Endothelial cell (in vitro differentiated cells): ENCODE measurements around the gene CST7. TPM values are rescaled to one million over a fixed set of nuclear protein-coding genes. Genes with fewer than 3 reads are reported as not detected.

Source experiments
- DNase-seq: peaks from one replicate; pipeline ENCODE4 v3.0.0; 2021; ENCODE audit warnings: low spot score
- H3K27ac Mint-ChIP-seq: one replicate; pipeline ENCODE4 v1.8.0; 2021; ENCODE audit warnings: mixed read lengths, inconsistent platforms; ENCODE audit not compliant: unreplicated experiment
- H3K27me3 Mint-ChIP-seq: one replicate; pipeline ENCODE4 v1.8.0; 2021; ENCODE audit warnings: mild to moderate bottlenecking, moderate library complexity, mixed read lengths, inconsistent platforms; ENCODE audit not compliant: unreplicated experiment
- H3K36me3 Mint-ChIP-seq: one replicate; pipeline ENCODE4 v1.8.0; 2021; ENCODE audit warnings: mild to moderate bottlenecking, low read depth, mixed read lengths, inconsistent platforms; ENCODE audit not compliant: unreplicated experiment
- H3K4me1 Mint-ChIP-seq: one replicate; pipeline ENCODE4 v1.8.0; 2021; ENCODE audit warnings: mild to moderate bottlenecking, mixed read lengths, inconsistent platforms; ENCODE audit not compliant: unreplicated experiment
- H3K4me3 Mint-ChIP-seq: one replicate; pipeline ENCODE4 v1.8.0; 2021; ENCODE audit warnings: mild to moderate bottlenecking, mixed read lengths, inconsistent platforms; ENCODE audit not compliant: unreplicated experiment
- H3K9me3 Mint-ChIP-seq: one replicate; pipeline ENCODE4 v1.8.0; 2021; ENCODE audit warnings: mixed read lengths, inconsistent platforms; ENCODE audit not compliant: unreplicated experiment
- CTCF ChIP-seq: fragments of 200-600 bp; sonication (generic); IDR thresholded peaks from one replicate; pipeline ENCODE4 v1.5.0; 2021; ENCODE audit warnings: antibody characterized with exemption; ENCODE audit not compliant: unreplicated experiment
- long read RNA-seq: library from polyadenylated mRNA; unstranded; transcript quantifications from one replicate; pipeline ENCODE4 v2.0.0, GENCODE V29; 2020; ENCODE audit not compliant: unreplicated experiment
- total RNA-seq: library from RNA; stranded (reverse); fragmentation: NEBNext Ultra II Directional; extraction: Animal tissue kit (Norgen Biotek cat#: 25700); gene quantifications from one replicate; pipeline ENCODE4 v1.2.1, GENCODE V29; 2021; ENCODE audit not compliant: unreplicated experiment

The CST7 gene
- total RNA-seq = not detected
- long read RNA-seq = 0 reads

GRCh38 chr20:24948939-24949679 lies at the start of gene CST7:
Gene CST7 (plus strand): TSS chr20:24949269. CDS start chr20:24949506, 237 bp downstream.
- no peak for DNase-seq
- H3K27me3 Mint-ChIP-seq = peaks cover 10% of the 10 kb centered on the region
- H3K9me3 Mint-ChIP-seq = no peaks in the 10 kb centered on the region
- no peak within 1 kb of the TSS for H3K4me3 Mint-ChIP-seq
- no peak within 1 kb of the TSS for H3K27ac Mint-ChIP-seq
- H3K4me1 Mint-ChIP-seq = no peaks in the 10 kb centered on the region
- H3K36me3 Mint-ChIP-seq = no peaks in the 10 kb centered on the region
- TF ChIP-seq CTCF = no peak

- no peak overlapping the region for H3K27ac Mint-ChIP-seq
- no peaks in the 10 kb centered on the region for H3K4me1 Mint-ChIP-seq
- no peak for DNase-seq
- peaks cover 6% of the 10 kb centered on the region for H3K9me3 Mint-ChIP-seq
- no peaks in the 10 kb centered on the region for H3K36me3 Mint-ChIP-seq
- H3K4me3 Mint-ChIP-seq = no peak overlapping the region
- no peak for TF ChIP-seq CTCF
- no peaks in the 10 kb centered on the region for H3K27me3 Mint-ChIP-seq
Observed at GRCh38 chr20:24906806-24907205, 42.3 kb upstream of the CST7 start.

GRCh38 chr20:24908642-24909041 lies 40.4 kb upstream of the CST7 start:
- no peak overlapping the region for H3K27ac Mint-ChIP-seq
- no peak for TF ChIP-seq CTCF
- no peaks in the 10 kb centered on the region for H3K36me3 Mint-ChIP-seq
- H3K9me3 Mint-ChIP-seq = peaks cover 6% of the 10 kb centered on the region
- DNase-seq = no peak
- H3K4me3 Mint-ChIP-seq = no peak overlapping the region
- no peaks in the 10 kb centered on the region for H3K4me1 Mint-ChIP-seq
- H3K27me3 Mint-ChIP-seq = no peaks in the 10 kb centered on the region

GRCh38 chr20:24909086-24909780 lies 39.8 kb upstream of the CST7 start:
- H3K36me3 Mint-ChIP-seq = no peaks in the 10 kb centered on the region
- no peaks in the 10 kb centered on the region for H3K4me1 Mint-ChIP-seq
- no peak for TF ChIP-seq CTCF
- peaks cover 6% of the 10 kb centered on the region for H3K9me3 Mint-ChIP-seq
- H3K4me3 Mint-ChIP-seq = no peak overlapping the region
- DNase-seq = no peak
- H3K27ac Mint-ChIP-seq = no peak overlapping the region
- no peaks in the 10 kb centered on the region for H3K27me3 Mint-ChIP-seq

GRCh38 chr20:24909861-24910260 lies 39.2 kb upstream of the CST7 start:
- DNase-seq = no peak
- Mint-ChIP-seq H3K27ac (no peak overlapping the region), H3K4me3 (no peak overlapping the region), H3K36me3 (no peaks in the 10 kb centered on the region), H3K4me1 (no peaks in the 10 kb centered on the region), H3K9me3 (peaks cover 6% of the 10 kb centered on the region), H3K27me3 (no peaks in the 10 kb centered on the region)
- no peak for TF ChIP-seq CTCF
